ENCODE data around the gene SLC2A9. TPM values are rescaled to one million over a fixed set of nuclear protein-coding genes. Genes with fewer than 3 reads are reported as not detected.

SLC2A9 gene
- total and polyA plus RNA-seq, 2 of the 8 experiments (the other 6 are each of a cell fraction or from before 2014, with no cell fraction given), result 0.20 to 0.26 TPM

DNA sequence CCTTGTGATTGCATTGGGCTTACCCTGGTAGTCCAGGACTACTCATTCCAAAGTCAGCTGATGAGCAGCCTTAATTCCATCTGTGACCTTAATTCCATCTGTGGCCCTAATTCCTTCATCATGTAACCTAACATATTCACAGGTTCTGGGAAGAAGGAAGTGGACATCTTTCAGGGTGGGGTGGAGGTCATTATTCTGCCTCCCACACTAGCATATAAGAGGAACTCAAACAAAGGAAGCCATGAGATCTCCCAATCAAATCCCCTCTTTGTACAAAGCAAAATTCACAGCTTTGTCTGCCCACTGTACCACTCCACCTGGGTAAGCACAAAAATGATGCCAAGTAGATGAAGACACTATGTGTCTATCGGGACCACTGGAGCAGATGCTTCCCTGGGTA is 87.3 kb downstream of the SLC2A9 start:
- Histone ChIP-seq H3K4me1 (replicated peaks in 1 of 4; ENCODE audit: control insufficient read depth in 3 of 4, insufficient read depth in 4 of 4, low read length in 3 of 4) (peaks cover 2 to 6% (median 4%) of the 10 kb centered on the region in 4 experiments; a peak in 4 of 7 replicates), H4K91ac (replicated peaks; ENCODE audit: insufficient read length, low read length) (no peak overlapping the region), H4K8ac (ENCODE audit: extremely low read depth, insufficient read depth, low read length) (no peak overlapping the region), H4K20me1 (replicated peaks in 1 of 2; ENCODE audit: control insufficient read depth in 1 of 2, insufficient read depth in 2 of 2, low read length in 2 of 2) (no peaks in the 10 kb centered on the region), H3K9ac (replicated peaks in 1 of 4; ENCODE audit: extremely low read depth in 1 of 4, low read depth in 3 of 4, low read length in 3 of 4) (no peak overlapping the region), H3K79me2 (ENCODE audit: control insufficient read depth in 1 of 2, insufficient read depth in 2 of 2, low read length in 2 of 2) (no peaks in the 10 kb centered on the region), H2AFZ (ENCODE audit: low read length) (no peak overlapping the region), H3K9me3 (ENCODE audit: insufficient read depth in 2 of 2, low read depth in 1 of 2, low read length in 1 of 2) (no peaks in the 10 kb centered on the region), H3K79me1 (ENCODE audit: low read depth, low read length) (no peaks in the 10 kb centered on the region), H4K5ac (ENCODE audit: insufficient read length, low read depth, low read length) (no peak overlapping the region), H3K4me2 (ENCODE audit: insufficient read depth in 1 of 2, low read depth in 2 of 2, low read length in 2 of 2) (no peak overlapping the region), H2BK120ac (replicated peaks; ENCODE audit: low read depth, low read length) (no peak overlapping the region), H3K27ac (ENCODE audit: low read depth, low read length) (no peak overlapping the region), H3K36me3 (ENCODE audit: control insufficient read depth in 2 of 4, insufficient read depth in 4 of 4, low read length in 3 of 4) (no peaks in the 10 kb centered on the region), H3K56ac (replicated peaks; ENCODE audit: insufficient read length, low read depth, low read length) (no peak overlapping the region), H2BK15ac (ENCODE audit: low read length) (no peak overlapping the region), H2BK20ac (ENCODE audit: low read length) (no peak overlapping the region), H3K23me2 (ENCODE audit: low read depth, low read length) (no peaks in the 10 kb centered on the region), H3K23ac (ENCODE audit: insufficient read length) (no peak overlapping the region), H2BK5ac (ENCODE audit: low read depth, low read length) (no peak overlapping the region), H3K4ac (replicated peaks; ENCODE audit: insufficient read length, low read depth, low read length) (no peak overlapping the region), H3K4me3 (ENCODE audit: extremely low read depth in 1 of 4, insufficient read depth in 2 of 4, low read depth in 3 of 4, low read length in 4 of 4) (no peak overlapping the region), H3K27me3 (replicated peaks in 1 of 4; ENCODE audit: control insufficient read depth in 3 of 4, extremely low read depth in 1 of 4, insufficient read depth in 3 of 4, low read length in 3 of 4) (peaks cover 0 to 2% (median 0%) of the 10 kb centered on the region in 4 experiments; a peak in 1 of 7 replicates), H3K18ac (ENCODE audit: extremely low read depth, low read length) (no peak overlapping the region), H2AK5ac (ENCODE audit: low read depth, low read length) (no peak overlapping the region), H3K14ac (ENCODE audit: insufficient read length) (no peak overlapping the region), H2BK12ac (ENCODE audit: low read depth, low read length) (no peak overlapping the region)
- ChIA-PET POLR2A (ENCODE audit: partially characterized antibody) (no interaction called here), CTCF (ENCODE audit: partially characterized antibody) (interaction anchor here (0.9 to 10.2 kb wide), 3 partner anchors 14 to 160 kb away, joined by 3 to 60 read pairs (median 14); no protein-coding TSS in a partner anchor)
- DNase-seq (ENCODE audit: low read depth in 1 of 2, low spot score in 2 of 2) (no peak), FAIRE-seq (no peak)
- TF ChIP-seq SAP30 (IDR thresholded peaks at IDR 0.05; ENCODE audit: insufficient read depth, insufficient replicate concordance, low read length), result no peak
- 92% methylated on average over 1 of the region's 1 CpG; no CpG with 5 or more reads in 1 of the 2 experiments for WGBS, 2 experiments (ENCODE audit: extremely low coverage in 1 of 2, insufficient coverage in 1 of 2, insufficient read length in 1 of 2, insufficient replicate concordance in 2 of 2, low coverage in 1 of 2, low lambda C conversion rate in 2 of 2, missing lambda C conversion rate in 1 of 2)
